Measurements from ENCODE around the gene CLCF1.

CLCF1 gene

GRCh38 chr11:67387069-67387468, 13.7 kb upstream of the CLCF1 start:
- H3K4me1 ChIP-seq (ENCODE audit: control insufficient read depth in 5 of 5, insufficient read depth in 5 of 5, low read length in 5 of 5), result peaks cover 0 to 19% (median 12%) of the 10 kb centered on the region in 5 donors
- no peak overlapping the region for H3K4me3 ChIP-seq (ENCODE audit: low read depth in 1 of 5, low read length in 5 of 5)
- no peaks in the 10 kb centered on the region for H3K9me3 ChIP-seq (ENCODE audit: control insufficient read depth in 5 of 5, low read length in 5 of 5)
- peaks cover 0 to 3% (median 0%) of the 10 kb centered on the region in 5 donors for H3K27me3 ChIP-seq (ENCODE audit: control insufficient read depth in 5 of 5, insufficient read depth in 4 of 5, low read length in 5 of 5)
- no peaks in the 10 kb centered on the region for H3K36me3 ChIP-seq (ENCODE audit: control insufficient read depth in 5 of 5, insufficient read depth in 5 of 5, low read length in 5 of 5)
- no peak overlapping the region for H3K9ac ChIP-seq (ENCODE audit: low read length in 5 of 5)
- H3K27ac ChIP-seq (ENCODE audit: low read depth, low read length), result no peak overlapping the region

DNA sequence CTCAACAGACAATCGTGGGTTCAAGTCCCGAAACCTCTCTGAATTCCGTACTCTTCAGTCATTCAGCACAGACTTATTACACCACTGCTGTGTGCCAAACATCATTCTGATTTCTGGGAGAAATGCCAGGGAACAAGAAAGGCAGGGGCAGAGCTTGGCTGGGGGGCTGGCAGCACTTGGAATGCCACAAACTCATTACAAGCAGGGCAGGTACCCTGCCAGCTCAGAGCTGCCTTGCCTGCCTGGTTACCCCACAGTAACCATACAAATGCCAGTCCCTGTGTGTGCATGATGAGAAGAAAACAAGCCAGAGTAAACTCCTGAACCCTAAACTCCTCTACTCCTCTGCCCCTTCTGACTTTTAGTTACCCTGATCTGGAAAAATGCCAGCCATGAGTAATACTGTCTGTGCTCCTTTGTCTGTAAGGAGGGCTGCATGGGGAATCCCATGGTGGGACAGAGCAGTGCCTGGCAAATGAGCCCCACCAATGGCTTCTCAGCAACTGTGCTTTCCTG, 11.5 kb upstream of the CLCF1 start:
- Histone ChIP-seq H3K36me3 (ENCODE audit: control insufficient read depth in 5 of 5, insufficient read depth in 5 of 5, low read length in 5 of 5) (no peaks in the 10 kb centered on the region), H3K4me3 (ENCODE audit: low read depth in 1 of 5, low read length in 5 of 5) (no peak overlapping the region), H3K9me3 (ENCODE audit: control insufficient read depth in 5 of 5, low read length in 5 of 5) (no peaks in the 10 kb centered on the region), H3K27ac (ENCODE audit: low read depth, low read length) (no peak overlapping the region), H3K27me3 (ENCODE audit: control insufficient read depth in 5 of 5, insufficient read depth in 4 of 5, low read length in 5 of 5) (peaks cover 0 to 3% (median 0%) of the 10 kb centered on the region in 5 donors), H3K9ac (ENCODE audit: low read length in 5 of 5) (no peak overlapping the region), H3K4me1 (ENCODE audit: control insufficient read depth in 5 of 5, insufficient read depth in 5 of 5, low read length in 5 of 5) (peaks cover 0 to 16% (median 3%) of the 10 kb centered on the region in 5 donors)

DNA sequence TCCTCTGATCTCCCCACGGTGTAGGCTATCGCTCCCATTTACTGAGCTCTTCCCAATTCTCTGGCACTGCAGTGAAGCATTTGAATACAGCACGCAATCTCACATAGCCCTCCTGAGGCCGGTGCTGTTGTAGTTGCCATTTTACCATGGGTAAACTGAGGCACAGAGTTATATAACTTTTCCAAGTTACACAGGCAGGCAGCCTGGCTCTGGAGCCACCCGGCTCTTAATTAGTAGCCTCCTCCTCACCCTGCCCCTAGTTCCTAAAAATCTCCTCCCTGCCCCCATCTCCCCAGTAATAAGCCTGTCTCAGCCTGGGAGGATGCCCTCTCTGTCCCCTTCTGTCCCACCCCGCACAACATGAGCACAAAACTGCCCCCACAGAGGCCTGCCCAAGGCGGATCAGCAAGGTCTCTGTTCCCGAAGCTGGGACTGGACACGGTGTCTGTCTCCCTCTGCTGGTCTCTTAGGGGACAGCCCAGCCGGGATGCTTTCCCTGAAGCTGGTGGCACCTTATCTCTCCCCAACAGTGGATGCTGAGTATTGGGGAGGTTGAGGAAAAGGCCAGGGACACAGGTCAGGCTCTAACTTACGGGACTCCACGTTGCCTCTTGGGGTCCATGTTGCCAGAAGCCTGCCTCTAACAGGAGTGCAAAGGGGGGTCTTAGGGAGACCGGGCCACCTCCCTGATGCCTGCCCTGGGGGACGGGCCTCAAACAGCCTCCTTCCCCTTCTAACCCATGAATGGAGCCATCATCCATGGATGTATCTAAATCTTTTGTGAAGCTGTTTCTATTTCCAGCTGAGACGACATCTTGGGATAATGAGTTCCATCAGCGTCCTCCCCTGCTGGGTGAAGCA, 9.1 kb upstream of the CLCF1 start:
- Histone ChIP-seq H3K4me1 (ENCODE audit: control insufficient read depth in 5 of 5, insufficient read depth in 5 of 5, low read length in 5 of 5) (peaks cover 0 to 16% (median 3%) of the 10 kb centered on the region in 5 donors), H3K9me3 (ENCODE audit: control insufficient read depth in 5 of 5, low read length in 5 of 5) (no peaks in the 10 kb centered on the region), H3K4me3 (ENCODE audit: low read depth in 1 of 5, low read length in 5 of 5) (no peak overlapping the region), H3K36me3 (ENCODE audit: control insufficient read depth in 5 of 5, insufficient read depth in 5 of 5, low read length in 5 of 5) (no peaks in the 10 kb centered on the region), H3K9ac (ENCODE audit: low read length in 5 of 5) (peak overlapping the region in 1 of 5 donors; percentile 53), H3K27me3 (ENCODE audit: control insufficient read depth in 5 of 5, insufficient read depth in 4 of 5, low read length in 5 of 5) (peaks cover 0 to 10% (median 5%) of the 10 kb centered on the region in 5 donors), H3K27ac (ENCODE audit: low read depth, low read length) (no peak overlapping the region)

- H3K4me1 ChIP-seq (ENCODE audit: control insufficient read depth in 5 of 5, insufficient read depth in 5 of 5, low read length in 5 of 5), result peaks cover 0 to 13% (median 3%) of the 10 kb centered on the region in 5 donors
- H3K27ac ChIP-seq (ENCODE audit: low read depth, low read length), result no peak overlapping the region
- no peaks in the 10 kb centered on the region for H3K9me3 ChIP-seq (ENCODE audit: control insufficient read depth in 5 of 5, low read length in 5 of 5)
- H3K27me3 ChIP-seq (ENCODE audit: control insufficient read depth in 5 of 5, insufficient read depth in 4 of 5, low read length in 5 of 5), result peaks cover 3 to 19% (median 5%) of the 10 kb centered on the region in 5 donors
- no peak overlapping the region for H3K4me3 ChIP-seq (ENCODE audit: low read depth in 1 of 5, low read length in 5 of 5)
- H3K9ac ChIP-seq (ENCODE audit: low read length in 5 of 5), result no peak overlapping the region
- H3K36me3 ChIP-seq (ENCODE audit: control insufficient read depth in 5 of 5, insufficient read depth in 5 of 5, low read length in 5 of 5), result no peaks in the 10 kb centered on the region
Observed at GRCh38 chr11:67381244-67381972, 8.0 kb upstream of the CLCF1 start.

- no peak overlapping the region for H3K27ac ChIP-seq (ENCODE audit: low read depth, low read length)
- peaks cover 2 to 19% (median 8%) of the 10 kb centered on the region in 5 donors for H3K4me1 ChIP-seq (ENCODE audit: control insufficient read depth in 5 of 5, insufficient read depth in 5 of 5, low read length in 5 of 5)
- H3K9ac ChIP-seq (ENCODE audit: low read length in 5 of 5), result no peak overlapping the region
- H3K9me3 ChIP-seq (ENCODE audit: control insufficient read depth in 5 of 5, low read length in 5 of 5), result no peaks in the 10 kb centered on the region
- H3K4me3 ChIP-seq (ENCODE audit: low read depth in 1 of 5, low read length in 5 of 5), result no peak overlapping the region
- no peaks in the 10 kb centered on the region for H3K36me3 ChIP-seq (ENCODE audit: control insufficient read depth in 5 of 5, insufficient read depth in 5 of 5, low read length in 5 of 5)
- peaks cover 3 to 22% (median 10%) of the 10 kb centered on the region in 5 donors for H3K27me3 ChIP-seq (ENCODE audit: control insufficient read depth in 5 of 5, insufficient read depth in 4 of 5, low read length in 5 of 5)
Observed at GRCh38 chr11:67379061-67380058, 6.0 kb upstream of the CLCF1 start.

DNA sequence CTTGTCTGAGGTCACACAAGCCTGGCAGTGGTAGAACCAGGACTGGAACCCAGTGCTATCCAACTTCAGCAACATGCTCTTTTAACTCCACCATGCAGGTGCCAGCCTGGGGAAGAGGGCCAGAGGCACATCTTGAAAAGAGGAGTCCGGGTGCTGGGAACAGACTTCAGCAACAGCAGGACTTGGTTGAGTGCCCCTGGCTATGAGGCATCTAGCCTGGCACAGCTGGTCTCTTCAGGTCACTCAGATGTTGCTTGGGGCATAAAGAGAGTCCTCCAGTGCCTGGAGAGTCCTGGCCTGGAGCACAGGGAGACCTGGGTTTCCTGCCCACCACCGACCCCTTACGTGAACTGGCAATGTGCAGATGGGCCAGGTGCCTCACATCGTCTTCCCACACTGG, 5.1 kb upstream of the CLCF1 start:
- H3K27ac ChIP-seq (ENCODE audit: low read depth, low read length), result no peak overlapping the region
- H3K4me3 ChIP-seq (ENCODE audit: low read depth in 1 of 5, low read length in 5 of 5), result no peak overlapping the region
- H3K36me3 ChIP-seq (ENCODE audit: control insufficient read depth in 5 of 5, insufficient read depth in 5 of 5, low read length in 5 of 5), result no peaks in the 10 kb centered on the region
- H3K9ac ChIP-seq (ENCODE audit: low read length in 5 of 5), result no peak overlapping the region
- H3K27me3 ChIP-seq (ENCODE audit: control insufficient read depth in 5 of 5, insufficient read depth in 4 of 5, low read length in 5 of 5), result peaks cover 3 to 22% (median 10%) of the 10 kb centered on the region in 5 donors
- no peaks in the 10 kb centered on the region for H3K9me3 ChIP-seq (ENCODE audit: control insufficient read depth in 5 of 5, low read length in 5 of 5)
- H3K4me1 ChIP-seq (ENCODE audit: control insufficient read depth in 5 of 5, insufficient read depth in 5 of 5, low read length in 5 of 5), result peaks cover 6 to 26% (median 15%) of the 10 kb centered on the region in 5 donors

GRCh38 chr11:67376873-67377808, 3.7 kb upstream of the CLCF1 start:
- Histone ChIP-seq H3K9me3 (ENCODE audit: control insufficient read depth in 5 of 5, low read length in 5 of 5) (no peaks in the 10 kb centered on the region), H3K4me3 (ENCODE audit: low read depth in 1 of 5, low read length in 5 of 5) (no peak overlapping the region), H3K4me1 (ENCODE audit: control insufficient read depth in 5 of 5, insufficient read depth in 5 of 5, low read length in 5 of 5) (peaks cover 6 to 30% (median 15%) of the 10 kb centered on the region in 5 donors), H3K27ac (ENCODE audit: low read depth, low read length) (no peak overlapping the region), H3K36me3 (ENCODE audit: control insufficient read depth in 5 of 5, insufficient read depth in 5 of 5, low read length in 5 of 5) (no peaks in the 10 kb centered on the region), H3K9ac (ENCODE audit: low read length in 5 of 5) (no peak overlapping the region), H3K27me3 (ENCODE audit: control insufficient read depth in 5 of 5, insufficient read depth in 4 of 5, low read length in 5 of 5) (peaks cover 3 to 22% (median 10%) of the 10 kb centered on the region in 5 donors)

- Histone ChIP-seq H3K27ac (ENCODE audit: low read depth, low read length) (no peak overlapping the region), H3K4me3 (ENCODE audit: low read depth in 1 of 5, low read length in 5 of 5) (no peak overlapping the region), H3K27me3 (ENCODE audit: control insufficient read depth in 5 of 5, insufficient read depth in 4 of 5, low read length in 5 of 5) (peaks cover 3 to 22% (median 10%) of the 10 kb centered on the region in 5 donors), H3K9me3 (ENCODE audit: control insufficient read depth in 5 of 5, low read length in 5 of 5) (no peaks in the 10 kb centered on the region), H3K9ac (ENCODE audit: low read length in 5 of 5) (no peak overlapping the region), H3K4me1 (ENCODE audit: control insufficient read depth in 5 of 5, insufficient read depth in 5 of 5, low read length in 5 of 5) (peaks cover 6 to 34% (median 24%) of the 10 kb centered on the region in 5 donors), H3K36me3 (ENCODE audit: control insufficient read depth in 5 of 5, insufficient read depth in 5 of 5, low read length in 5 of 5) (no peaks in the 10 kb centered on the region)
Observed at GRCh38 chr11:67376063-67376820, 2.8 kb upstream of the CLCF1 start.

All from subcutaneous abdominal adipose tissue (tissue), 5 donors.